A549 (cell line): ENCODE data around the gene ALDOA.

Experiments
- JUN ChIP-seq, 2 experiments: fragments of >200 bp; sonication (Bioruptor Twin); formaldehyde crosslinking; IDR thresholded peaks; 2 replicates in 1 of 2; 3 replicates in 1 of 2; pipeline ENCODE4 v1.6.1; 2016 to 2017
- RCOR1 ChIP-seq: fragments of 150-350 bp; IDR thresholded peaks from 2 replicates; pipeline ENCODE4 v1.6.1; 2014; ENCODE audit warnings: antibody characterized with exemption, low read length, low read depth
- TF ChIP-seq, protein P1 (sequence below): fragments of >200 bp; sonication (Bioruptor Twin); formaldehyde crosslinking; IDR thresholded peaks from 3 replicates; pipeline ENCODE4 v1.5.1; 2016

DNA sequence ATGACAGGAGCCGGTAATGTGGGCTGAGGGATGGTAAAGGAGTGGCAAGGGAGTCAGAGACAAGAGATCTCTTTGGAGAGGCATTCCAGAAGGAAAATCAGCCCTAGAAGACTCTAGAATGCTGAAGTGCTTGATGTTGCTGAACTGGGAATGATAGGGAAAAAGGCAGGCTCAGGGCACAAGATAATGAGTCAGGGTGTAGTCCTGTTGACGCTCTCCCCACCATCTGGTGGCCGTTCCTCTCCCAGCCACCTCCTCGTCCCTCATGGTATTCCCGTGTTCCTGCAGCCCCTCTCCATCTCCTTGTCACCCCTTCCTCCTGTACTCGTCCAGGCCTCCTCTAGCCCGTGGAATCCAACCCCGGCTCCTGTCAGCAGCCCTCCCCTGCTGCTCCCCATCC lies 11.1 kb upstream of the ALDOA start:
- TF ChIP-seq, protein P1, sequence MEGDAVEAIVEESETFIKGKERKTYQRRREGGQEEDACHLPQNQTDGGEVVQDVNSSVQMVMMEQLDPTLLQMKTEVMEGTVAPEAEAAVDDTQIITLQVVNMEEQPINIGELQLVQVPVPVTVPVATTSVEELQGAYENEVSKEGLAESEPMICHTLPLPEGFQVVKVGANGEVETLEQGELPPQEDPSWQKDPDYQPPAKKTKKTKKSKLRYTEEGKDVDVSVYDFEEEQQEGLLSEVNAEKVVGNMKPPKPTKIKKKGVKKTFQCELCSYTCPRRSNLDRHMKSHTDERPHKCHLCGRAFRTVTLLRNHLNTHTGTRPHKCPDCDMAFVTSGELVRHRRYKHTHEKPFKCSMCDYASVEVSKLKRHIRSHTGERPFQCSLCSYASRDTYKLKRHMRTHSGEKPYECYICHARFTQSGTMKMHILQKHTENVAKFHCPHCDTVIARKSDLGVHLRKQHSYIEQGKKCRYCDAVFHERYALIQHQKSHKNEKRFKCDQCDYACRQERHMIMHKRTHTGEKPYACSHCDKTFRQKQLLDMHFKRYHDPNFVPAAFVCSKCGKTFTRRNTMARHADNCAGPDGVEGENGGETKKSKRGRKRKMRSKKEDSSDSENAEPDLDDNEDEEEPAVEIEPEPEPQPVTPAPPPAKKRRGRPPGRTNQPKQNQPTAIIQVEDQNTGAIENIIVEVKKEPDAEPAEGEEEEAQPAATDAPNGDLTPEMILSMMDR: no peak
- TF ChIP-seq RCOR1 (no peak), JUN (IDR thresholded peaks at IDR 0.05) (no peak)
